Measurements from ENCODE around the gene CYSRT1. TPM values are rescaled to one million over a fixed set of nuclear protein-coding genes. Genes with fewer than 3 reads are reported as not detected.
A peak's percentile ranks its signal among the peaks of the same experiment; 100 is the strongest.
"Not testable (repeated sequence)": the region's sequence is repeated elsewhere in the genome, so short reads cannot be mapped to it uniquely, and the experiment has no call there.

Gene CYSRT1
- total RNA-seq, 2 experiments from 2014 or later = 0.34 TPM; not detected in 1

DNA sequence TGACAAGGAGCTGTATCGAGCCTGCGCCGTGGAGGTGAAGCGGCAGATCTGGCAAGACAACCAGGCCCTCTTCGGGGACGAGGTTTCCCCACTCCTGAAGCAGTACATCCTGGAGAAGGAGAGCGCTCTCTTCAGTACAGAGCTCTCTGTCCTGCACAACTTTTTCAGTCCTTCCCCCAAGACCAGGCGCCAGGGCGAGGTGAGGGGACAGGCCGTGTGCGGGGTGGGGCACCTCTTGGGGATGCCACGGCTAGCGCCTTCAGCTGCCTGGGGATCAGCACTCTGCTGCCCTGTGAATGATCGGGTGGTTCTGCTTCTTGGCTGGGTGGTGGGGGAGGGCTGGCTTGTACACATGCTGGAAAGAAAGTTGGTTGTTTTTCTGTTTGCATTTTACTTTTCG is 31.9 kb downstream of the CYSRT1 start:
- Mint-ChIP-seq H3K9me3 (no peaks in the 10 kb centered on the region), H3K27me3 (no peaks in the 10 kb centered on the region), H3K4me3 (peak overlapping the region; percentile 83), H3K27ac (no peak overlapping the region), H3K36me3 (ENCODE audit: low read depth) (peaks cover 15% of the 10 kb centered on the region), H3K4me1 (ENCODE audit: low read depth) (peaks cover 14% of the 10 kb centered on the region)
- TF ChIP-seq, protein P1, sequence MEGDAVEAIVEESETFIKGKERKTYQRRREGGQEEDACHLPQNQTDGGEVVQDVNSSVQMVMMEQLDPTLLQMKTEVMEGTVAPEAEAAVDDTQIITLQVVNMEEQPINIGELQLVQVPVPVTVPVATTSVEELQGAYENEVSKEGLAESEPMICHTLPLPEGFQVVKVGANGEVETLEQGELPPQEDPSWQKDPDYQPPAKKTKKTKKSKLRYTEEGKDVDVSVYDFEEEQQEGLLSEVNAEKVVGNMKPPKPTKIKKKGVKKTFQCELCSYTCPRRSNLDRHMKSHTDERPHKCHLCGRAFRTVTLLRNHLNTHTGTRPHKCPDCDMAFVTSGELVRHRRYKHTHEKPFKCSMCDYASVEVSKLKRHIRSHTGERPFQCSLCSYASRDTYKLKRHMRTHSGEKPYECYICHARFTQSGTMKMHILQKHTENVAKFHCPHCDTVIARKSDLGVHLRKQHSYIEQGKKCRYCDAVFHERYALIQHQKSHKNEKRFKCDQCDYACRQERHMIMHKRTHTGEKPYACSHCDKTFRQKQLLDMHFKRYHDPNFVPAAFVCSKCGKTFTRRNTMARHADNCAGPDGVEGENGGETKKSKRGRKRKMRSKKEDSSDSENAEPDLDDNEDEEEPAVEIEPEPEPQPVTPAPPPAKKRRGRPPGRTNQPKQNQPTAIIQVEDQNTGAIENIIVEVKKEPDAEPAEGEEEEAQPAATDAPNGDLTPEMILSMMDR (IDR thresholded peaks at IDR 0.05) = no peak
- POLR2A ChIA-PET = interaction anchor here (7.2 kb wide), 1 partner anchor 16 kb away, joined by 113 read pairs; the partner anchor contains the start of gene TUBB4B
- DNase-seq (no peak), ATAC-seq (no peak)
- intact Hi-C loops (cut with micrococcal nuclease) = no loop called here
- CTCF ChIA-PET = interaction anchor here (1.0 to 1.5 kb wide), 6 partner anchors 16 to 210 kb away, joined by 3 to 13 read pairs (median 3); no protein-coding TSS in a partner anchor

DNA sequence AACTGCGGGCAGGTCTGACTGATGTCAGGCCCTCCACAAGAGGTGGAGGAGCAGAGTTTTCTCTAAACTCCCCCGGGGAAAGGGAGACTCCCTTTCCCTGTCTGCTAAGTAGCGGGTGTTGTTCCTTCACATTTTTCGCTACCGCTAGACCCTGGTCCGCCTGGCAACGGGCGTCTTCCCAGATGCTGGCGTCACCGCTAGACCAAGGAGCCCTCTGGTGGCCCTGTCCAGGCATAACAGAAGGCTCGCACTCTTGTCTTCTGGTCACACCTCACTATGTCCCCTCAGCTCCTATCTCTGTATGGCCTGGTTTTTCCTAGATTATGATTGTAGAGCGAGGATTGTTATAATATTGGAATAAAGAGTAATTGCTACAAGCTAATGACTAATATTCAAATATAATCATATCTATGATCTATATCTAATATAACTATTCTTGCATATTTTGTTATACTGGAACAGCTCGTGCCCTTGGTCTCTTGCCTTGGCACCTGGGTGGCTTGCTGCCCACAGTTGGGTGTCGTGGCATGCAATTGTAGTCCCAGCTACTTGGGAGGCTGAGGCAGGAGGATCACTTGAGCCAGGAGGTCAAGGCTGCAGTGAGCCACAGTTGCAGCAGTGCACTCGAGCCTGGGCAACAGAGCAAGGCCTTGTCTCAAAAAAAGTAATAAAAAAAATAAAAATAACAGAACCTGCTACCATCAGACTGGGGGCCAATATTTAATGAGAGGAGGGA is 37.4 kb downstream of the CYSRT1 start:
- H3K27ac Mint-ChIP-seq; H3K4me1 Mint-ChIP-seq (ENCODE audit: low read depth); DNase-seq; H3K27me3 Mint-ChIP-seq; ATAC-seq; H3K4me3 Mint-ChIP-seq; H3K9me3 Mint-ChIP-seq; POLR2A ChIA-PET; intact Hi-C loops (cut with micrococcal nuclease): not testable (repeated sequence)
- H3K36me3 Mint-ChIP-seq (ENCODE audit: low read depth) = peaks cover 16% of the 10 kb centered on the region
- TF ChIP-seq, protein P1 (IDR thresholded peaks at IDR 0.05) = peak; percentile 45
- CTCF ChIA-PET = interaction anchor here (1.4 to 1.6 kb wide), 2 partner anchors 12 to 39 kb away, joined by 3 to 4 read pairs; no protein-coding TSS in a partner anchor

DNA sequence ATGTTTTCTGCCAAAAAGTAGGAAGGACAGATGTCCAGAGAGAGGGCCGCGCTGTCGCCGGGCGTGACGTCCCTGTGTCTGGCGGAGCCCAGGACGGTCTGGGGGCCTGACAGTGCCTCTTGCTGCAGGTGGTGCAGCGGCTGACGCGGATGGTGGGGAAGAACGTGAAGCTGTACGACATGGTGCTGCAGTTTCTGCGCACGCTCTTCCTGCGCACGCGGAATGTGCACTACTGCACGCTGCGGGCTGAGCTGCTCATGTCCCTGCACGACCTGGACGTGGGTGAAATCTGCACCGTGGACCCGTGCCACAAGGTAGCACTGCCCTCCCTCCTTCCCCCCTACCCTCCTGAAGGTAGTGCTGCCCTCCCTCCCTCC is 37.9 kb downstream of the CYSRT1 start:
- Mint-ChIP-seq H3K9me3 (no peaks in the 10 kb centered on the region), H3K27ac (no peak overlapping the region), H3K4me1 (ENCODE audit: low read depth) (no peaks in the 10 kb centered on the region), H3K36me3 (ENCODE audit: low read depth) (peaks cover 19% of the 10 kb centered on the region), H3K4me3 (no peak overlapping the region), H3K27me3 (no peaks in the 10 kb centered on the region)
- TF ChIP-seq, protein P1 (IDR thresholded peaks at IDR 0.05) = no peak
- intact Hi-C loops (cut with micrococcal nuclease) = no loop called here
- POLR2A ChIA-PET = no interaction called here
- CTCF ChIA-PET = no interaction called here
- no peak for ATAC-seq
- DNase-seq = no peak

GRCh38 chr9:137263506-137263905 is 38.5 kb downstream of the CYSRT1 start:
- H3K9me3 Mint-ChIP-seq = no peaks in the 10 kb centered on the region
- ChIA-PET POLR2A (interaction anchor here (0.5 to 1.0 kb wide), 2 partner anchors 13 to 147 kb away, joined by 3 read pairs; no protein-coding TSS in a partner anchor), CTCF (no interaction called here)
- H3K27ac Mint-ChIP-seq = no peak overlapping the region
- TF ChIP-seq, protein P1 (IDR thresholded peaks at IDR 0.05) = no peak
- H3K4me1 Mint-ChIP-seq (ENCODE audit: low read depth) = no peaks in the 10 kb centered on the region
- no peak overlapping the region for H3K4me3 Mint-ChIP-seq
- intact Hi-C loops (cut with micrococcal nuclease) = no loop called here
- peaks cover 21% of the 10 kb centered on the region for H3K36me3 Mint-ChIP-seq (ENCODE audit: low read depth)
- DNase-seq (no peak), ATAC-seq (no peak)
- H3K27me3 Mint-ChIP-seq = no peaks in the 10 kb centered on the region

DNA sequence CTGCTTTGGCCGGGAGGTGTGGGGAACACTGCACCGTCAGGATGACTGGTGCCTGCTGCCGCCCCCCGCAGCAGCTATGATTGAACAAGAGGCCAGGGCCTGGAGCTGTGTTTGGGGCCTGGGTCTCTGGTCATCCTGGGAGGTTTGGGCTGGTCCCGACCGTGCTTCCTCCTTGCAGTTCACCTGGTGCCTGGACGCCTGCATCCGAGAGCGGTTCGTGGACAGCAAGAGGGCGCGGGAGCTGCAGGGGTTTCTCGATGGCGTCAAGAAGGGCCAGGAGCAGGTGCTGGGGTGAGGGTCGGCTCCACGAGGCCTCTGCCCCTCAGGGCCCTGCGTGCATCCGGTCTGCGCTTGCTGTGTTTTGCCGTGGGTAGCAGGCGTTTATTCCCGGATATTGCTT is 39.1 kb downstream of the CYSRT1 start:
- ATAC-seq (no peak), DNase-seq (no peak)
- intact Hi-C loops (cut with micrococcal nuclease) = no loop called here
- H3K4me3 Mint-ChIP-seq = no peak overlapping the region
- H3K27ac Mint-ChIP-seq = no peak overlapping the region
- H3K36me3 Mint-ChIP-seq (ENCODE audit: low read depth) = peaks cover 25% of the 10 kb centered on the region
- ChIA-PET CTCF (no interaction called here), POLR2A (interaction anchor here (0.5 to 2.3 kb wide), 5 partner anchors 10 to 146 kb away, joined by 3 to 8 read pairs (median 3); no protein-coding TSS in a partner anchor)
- no peaks in the 10 kb centered on the region for H3K9me3 Mint-ChIP-seq
- no peaks in the 10 kb centered on the region for H3K27me3 Mint-ChIP-seq
- H3K4me1 Mint-ChIP-seq (ENCODE audit: low read depth) = no peaks in the 10 kb centered on the region
- TF ChIP-seq, protein P1 (IDR thresholded peaks at IDR 0.05) = no peak
